Colon (tissue), 2 donors: ENCODE results near the gene BEX2.
"Not testable (repeated sequence)": the region's sequence is repeated elsewhere in the genome, so short reads cannot be mapped to it uniquely, and the experiment has no call there.

ENCODE experiments used
- FAIRE-seq: peaks from 2 replicates; lab custom pipeline; 2012; peaks lifted over from hg19 to GRCh38; lab: Jason Lieb, UNC
- donor health status: control.
- donor health status: control.

The BEX2 gene

DNA sequence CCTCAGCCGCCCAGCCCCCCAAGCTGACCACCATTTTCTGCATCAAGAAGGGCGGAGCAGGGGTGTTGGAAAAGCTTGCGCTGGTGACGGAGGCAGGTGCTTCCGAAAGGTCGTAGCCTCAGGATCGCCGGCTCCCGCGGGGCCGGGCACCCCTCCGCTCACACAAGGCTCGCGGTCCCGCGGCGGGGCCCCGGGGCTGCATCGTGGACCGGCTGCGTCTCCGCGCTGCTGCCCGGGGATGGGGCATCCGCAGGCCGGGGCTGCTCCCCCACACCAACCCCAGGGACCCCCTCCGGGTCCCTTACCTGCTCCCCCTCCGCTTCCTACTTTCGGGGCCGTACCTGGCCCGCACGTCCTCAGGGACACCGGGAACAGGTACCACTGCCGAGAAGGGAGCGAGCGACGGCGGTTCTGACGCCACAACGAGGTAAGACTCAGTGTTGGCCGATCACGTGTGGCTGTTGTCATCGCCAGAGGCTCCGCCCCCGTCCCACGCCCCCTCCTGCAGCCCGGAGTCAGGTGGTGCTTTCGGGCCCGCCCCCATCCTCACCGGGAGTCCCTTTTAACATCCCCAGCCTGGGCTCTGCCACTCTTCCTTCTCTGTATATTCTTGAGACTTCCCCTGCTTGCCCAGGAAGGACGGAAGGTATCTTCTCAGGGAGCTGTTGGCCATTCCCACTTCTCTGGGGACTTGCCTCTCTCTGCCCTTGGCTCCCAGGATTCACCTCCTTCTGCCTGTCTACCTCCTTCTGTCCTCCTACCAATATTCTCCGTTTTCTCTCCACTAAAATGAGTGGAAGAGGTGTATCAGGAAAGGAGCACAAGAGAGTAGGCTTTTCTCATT is at the start of gene BEX2:
TSS of gene BEX2 (minus strand) at position 436 of the 844 bp plus-strand sequence. CDS start 1,014 bp downstream, outside the sequence.
- FAIRE-seq, result no peak

- no peak for FAIRE-seq
Observed at GRCh38 chrX:103360092-103360491, 49.3 kb upstream of the BEX2 start.

GRCh38 chrX:103359605-103360004 is 48.8 kb upstream of the BEX2 start:
- FAIRE-seq, result not testable (repeated sequence)

DNA sequence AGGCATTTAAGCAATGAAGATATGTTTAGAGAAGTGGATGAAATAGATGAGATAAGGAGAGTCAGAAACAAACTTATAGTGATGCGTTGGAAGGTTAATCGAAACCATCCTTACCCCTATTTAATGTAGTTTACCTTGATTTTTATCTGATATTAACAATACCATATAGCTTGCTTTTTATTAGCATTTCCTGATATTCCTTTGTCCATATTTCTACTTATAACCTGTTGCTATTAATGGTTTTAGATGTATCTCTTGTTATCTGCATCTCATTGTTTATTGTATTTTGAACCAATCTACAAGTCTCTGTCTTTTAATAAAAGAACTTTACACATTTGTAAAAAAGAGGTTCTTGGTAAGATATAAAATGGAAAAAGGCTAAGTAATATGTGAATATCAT is 47.1 kb upstream of the BEX2 start:
- FAIRE-seq, result peak; percentile 81

DNA sequence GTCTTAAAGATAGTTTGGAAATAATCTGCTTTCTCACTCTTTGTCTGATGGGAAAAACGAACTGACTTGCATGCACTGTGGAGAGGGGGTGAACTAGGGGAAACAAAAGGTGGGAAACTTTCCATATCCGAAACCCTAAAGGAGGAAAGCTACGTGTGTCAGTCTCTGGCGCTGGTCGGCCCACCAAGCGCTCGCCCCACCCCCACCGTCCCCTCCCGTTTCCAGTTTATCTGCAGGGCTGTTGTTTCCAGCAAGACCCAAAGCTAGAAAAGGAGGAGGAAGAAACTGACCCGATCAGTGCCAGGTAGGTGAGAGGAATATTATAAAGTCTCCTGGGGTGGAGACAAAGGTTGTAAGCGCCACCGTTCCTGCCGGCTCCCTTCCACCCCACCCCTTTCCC is 46.1 kb upstream of the BEX2 start:
- no peak for FAIRE-seq

DNA sequence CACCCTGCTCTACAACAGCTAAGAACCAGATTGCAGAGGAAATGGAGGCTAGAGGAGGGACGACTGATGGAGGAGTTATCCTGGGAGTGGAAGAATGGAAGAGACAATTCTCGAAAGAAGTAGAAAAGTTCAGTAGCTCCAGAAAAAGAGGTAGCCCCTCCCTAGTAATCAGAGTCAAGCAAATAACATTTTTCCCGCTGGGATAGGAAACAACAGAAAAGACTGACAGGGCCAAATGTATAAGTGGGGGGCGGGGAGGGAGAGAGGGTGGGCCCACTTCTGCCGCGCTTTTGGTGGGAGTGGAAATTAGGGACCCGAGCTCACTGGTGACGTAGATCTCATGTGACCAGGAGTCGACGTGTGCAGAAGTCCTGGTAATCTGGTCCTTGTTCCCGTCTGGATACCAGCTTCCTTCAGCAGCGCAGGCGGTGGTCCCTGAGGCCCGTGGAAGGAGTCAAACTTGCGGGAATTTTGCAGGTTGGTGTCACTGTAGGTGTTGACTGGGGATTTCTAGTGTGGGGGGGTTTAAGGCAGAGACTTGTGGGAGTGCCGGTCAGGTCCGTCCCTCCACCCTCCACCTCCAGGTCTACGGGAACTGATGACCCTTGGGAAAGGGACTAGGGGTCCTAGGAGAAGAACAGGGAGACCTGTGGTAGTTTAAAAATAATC is 45.5 kb upstream of the BEX2 start, which contains the start of gene TCEAL9:
TSS of gene TCEAL9 (plus strand) at position 377 of the 669 bp plus-strand sequence. CDS start 1,179 bp downstream, outside the sequence.
- no peak for FAIRE-seq

- FAIRE-seq, result no peak
Observed at GRCh38 chrX:103347682-103348397, 37.0 kb upstream of the BEX2 start.

- no peak for FAIRE-seq
Observed at GRCh38 chrX:103344606-103345005, 33.8 kb upstream of the BEX2 start.

DNA sequence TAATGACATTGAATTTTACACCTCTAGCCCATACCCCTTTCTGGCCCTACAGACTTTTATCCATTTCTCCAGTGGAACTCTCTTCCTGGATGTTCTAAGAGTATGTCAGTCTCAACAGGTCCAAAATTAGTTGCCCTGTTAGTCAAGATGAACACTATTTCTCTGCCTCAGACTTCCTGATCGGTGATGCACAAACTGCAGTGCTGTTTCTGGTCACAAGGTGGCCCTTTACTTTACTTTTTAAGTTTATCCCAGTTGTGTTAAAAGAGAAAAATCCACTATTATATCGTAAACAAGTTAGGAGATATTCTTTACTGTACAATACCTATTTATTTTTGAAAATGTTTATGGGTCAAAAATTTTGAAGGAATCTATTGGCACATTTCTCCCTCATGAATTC is 32.3 kb upstream of the BEX2 start:
- FAIRE-seq, result no peak

DNA sequence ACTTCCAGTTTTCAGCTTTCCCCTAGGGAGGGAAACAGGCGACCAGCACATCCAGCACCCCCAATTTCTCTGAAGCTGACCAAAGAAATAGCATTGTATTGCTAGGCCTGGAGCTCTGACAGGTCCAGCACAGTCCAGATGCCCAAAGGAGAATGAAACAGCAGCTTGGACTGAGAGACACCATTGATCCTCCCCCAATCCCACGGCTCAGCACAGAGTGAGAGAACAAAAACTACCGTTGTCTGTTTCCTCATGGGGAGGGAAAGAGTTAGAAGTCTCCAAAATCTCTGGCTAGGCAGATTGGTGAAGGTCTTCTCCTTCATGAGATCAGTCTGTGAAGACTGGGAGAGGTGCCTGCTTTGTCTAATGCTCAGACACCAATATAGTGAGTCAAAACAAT is 27.9 kb upstream of the BEX2 start:
- no peak for FAIRE-seq

DNA sequence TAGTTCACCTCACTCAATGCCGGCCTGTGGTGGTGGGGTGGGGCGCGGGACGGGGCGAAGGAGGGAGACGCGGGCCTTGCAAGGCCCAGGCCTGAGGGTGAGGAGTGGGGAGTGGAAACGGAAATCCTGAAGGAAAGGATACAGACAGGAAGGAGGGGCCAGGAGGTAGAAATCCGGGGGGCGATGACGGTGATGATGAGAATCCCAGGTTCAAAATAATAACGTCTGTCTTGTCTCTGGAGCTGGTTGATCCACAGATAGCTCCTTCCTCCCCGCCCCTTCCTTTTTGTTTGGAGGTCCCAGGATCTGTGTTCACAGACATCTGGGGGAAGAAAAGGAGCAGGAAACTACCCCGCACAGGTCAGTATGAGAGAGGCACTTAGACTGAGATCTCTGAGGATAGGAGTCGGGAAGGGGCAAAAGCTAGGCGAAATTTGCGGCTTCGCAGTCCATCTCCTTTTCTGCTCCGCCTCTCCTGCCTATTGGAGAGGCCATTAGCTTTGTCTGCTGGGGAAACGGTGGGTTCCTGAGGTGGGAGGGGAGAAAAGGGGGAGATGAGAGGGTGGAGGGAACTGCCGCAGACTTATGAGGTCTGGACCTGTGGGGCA is 20.0 kb upstream of the BEX2 start:
- FAIRE-seq, result no peak

GRCh38 chrX:103329991-103330390 is 19.2 kb upstream of the BEX2 start, which contains the start of gene TCEAL7:
Gene TCEAL7, plus strand, starts transcription at chrX:103330239. Its CDS starts 1,165 bp downstream, at chrX:103331404.
- no peak for FAIRE-seq

- no peak for FAIRE-seq
Observed at GRCh38 chrX:103311399-103311780, 600 bp upstream of the BEX2 start.

GRCh38 chrX:103309860-103310554 is 783 bp downstream of the BEX2 start:
- no peak for FAIRE-seq

- not testable (repeated sequence) for FAIRE-seq
Observed at GRCh38 chrX:103305666-103306065, 5.1 kb downstream of the BEX2 start.

DNA sequence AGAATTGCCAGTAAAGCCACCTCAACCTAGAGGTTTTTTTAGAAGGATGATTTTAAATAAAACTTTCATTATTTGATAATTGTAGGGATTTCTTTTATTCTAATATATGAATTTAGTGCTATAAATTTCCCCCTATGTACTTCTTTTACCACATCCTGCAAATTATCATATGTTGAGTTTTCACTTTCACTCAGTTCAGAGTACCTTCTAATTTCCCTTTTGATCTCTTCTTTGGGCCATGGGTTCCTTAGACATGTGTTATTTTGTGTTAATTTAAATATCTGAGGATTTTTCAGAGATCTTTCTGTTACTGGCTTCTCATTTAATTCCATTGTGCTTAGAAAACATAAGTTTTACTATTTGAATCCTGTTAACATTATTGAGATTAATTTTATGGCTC is 6.1 kb downstream of the BEX2 start:
- FAIRE-seq, result peak; percentile 78

DNA sequence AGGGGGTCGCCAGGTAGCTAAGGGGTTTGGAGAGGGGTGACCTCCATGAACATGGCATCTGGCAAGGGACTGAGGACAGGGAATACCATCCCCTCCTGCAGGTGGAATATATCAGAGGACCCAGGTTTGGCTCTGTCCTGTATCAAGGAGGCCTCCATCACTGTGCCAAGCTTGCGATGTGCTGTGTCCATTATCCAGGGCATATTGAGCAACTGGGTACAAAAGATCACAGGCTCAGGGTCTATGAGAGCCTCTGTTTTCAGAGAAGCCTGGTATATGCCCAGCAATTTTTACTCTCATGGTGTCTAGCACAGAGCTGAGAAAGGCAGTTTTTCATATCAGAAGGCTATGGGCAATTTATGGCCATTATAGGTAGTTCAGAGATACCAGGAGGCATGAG is 17.7 kb downstream of the BEX2 start:
- FAIRE-seq, result no peak

DNA sequence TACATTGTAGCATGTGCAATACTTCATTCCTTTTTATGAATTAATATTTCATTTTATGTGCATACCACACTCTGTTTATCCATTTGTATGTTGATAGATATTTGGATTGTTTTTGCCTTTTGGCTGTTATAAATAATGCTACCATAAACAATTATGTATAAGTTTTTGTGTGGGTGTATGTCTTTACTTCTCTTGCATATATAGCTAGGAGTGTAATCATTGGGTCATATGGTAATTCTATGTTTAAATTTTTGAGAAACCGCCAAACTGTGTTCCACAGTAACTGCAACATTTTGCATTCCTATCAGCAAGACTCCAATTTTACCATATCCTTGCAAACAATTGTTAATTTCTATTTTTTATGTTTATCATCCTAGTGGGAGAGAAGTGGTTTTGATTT is 31.2 kb downstream of the BEX2 start:
- FAIRE-seq, result peak; percentile 5

- no peak for FAIRE-seq
Observed at GRCh38 chrX:103276581-103277002, 34.2 kb downstream of the BEX2 start, which contains the start of gene TCEAL5. Gene TCEAL5, minus strand, starts transcription at chrX:103276750. Its CDS starts 2,187 bp downstream, at chrX:103274563.

- FAIRE-seq, result no peak
Observed at GRCh38 chrX:103275947-103276567, 34.7 kb downstream of the BEX2 start.

DNA sequence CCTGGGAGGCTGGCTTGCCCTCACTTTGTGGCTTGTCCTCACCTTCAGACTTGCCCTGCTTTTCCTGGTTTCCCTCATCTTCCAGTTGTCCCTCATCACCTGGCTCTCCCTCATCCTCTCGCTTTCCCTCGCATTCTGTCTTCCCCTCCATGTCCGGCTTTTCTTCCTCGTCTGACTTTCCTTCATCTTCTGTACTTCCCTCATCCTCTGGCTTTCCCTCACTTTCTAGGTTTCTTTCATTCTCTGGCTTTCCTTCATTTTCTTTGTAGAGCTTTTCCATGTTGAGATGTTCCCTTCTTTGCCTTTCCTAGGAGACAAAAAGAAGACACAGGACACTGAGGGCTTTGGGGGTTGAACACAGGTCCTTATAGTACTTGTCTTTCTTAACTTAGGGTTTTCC is 36.5 kb downstream of the BEX2 start:
- no peak for FAIRE-seq
